Dedifferentiated amniotic fluid mesenchymal stem cell (primary cell): ENCODE data around the gene BABAM2.
"Not testable (repeated sequence)": the region's sequence is repeated elsewhere in the genome, so short reads cannot be mapped to it uniquely, and the experiment has no call there.

Source experiments
- DNase-seq: peaks from one replicate; pipeline ENCODE4 v3.0.0-alpha.2; 2016; ENCODE audit errors: extremely low spot score

BABAM2 gene

GRCh38 chr2:28247734-28248133 lies 357.2 kb downstream of the BABAM2 start:
- DNase-seq: no peak

- DNase-seq: no peak
Measured at GRCh38 chr2:28248511-28248910, 358.0 kb downstream of the BABAM2 start.

GRCh38 chr2:28250006-28250405 lies 359.5 kb downstream of the BABAM2 start:
- peak; percentile 92 for DNase-seq

- DNase-seq: no peak
Measured at GRCh38 chr2:28251337-28251736, 360.8 kb downstream of the BABAM2 start.

GRCh38 chr2:28252311-28252710 lies 361.8 kb downstream of the BABAM2 start:
- DNase-seq: no peak

GRCh38 chr2:28253543-28253942 lies 363.0 kb downstream of the BABAM2 start:
- no peak for DNase-seq

GRCh38 chr2:28255231-28255630 lies 364.7 kb downstream of the BABAM2 start:
- DNase-seq: not testable (repeated sequence)

GRCh38 chr2:28257182-28257581 lies 366.7 kb downstream of the BABAM2 start:
- DNase-seq: no peak

GRCh38 chr2:28259226-28259625 lies 368.7 kb downstream of the BABAM2 start:
- not testable (repeated sequence) for DNase-seq

- DNase-seq: no peak
Measured at GRCh38 chr2:28263690-28264089, 373.2 kb downstream of the BABAM2 start.

GRCh38 chr2:28267282-28267681 lies 376.8 kb downstream of the BABAM2 start:
- DNase-seq: no peak

- DNase-seq: no peak
Measured at GRCh38 chr2:28268386-28268785, 377.9 kb downstream of the BABAM2 start.

- no peak for DNase-seq
Measured at GRCh38 chr2:28269019-28269784, 378.7 kb downstream of the BABAM2 start.

- no peak for DNase-seq
Measured at GRCh38 chr2:28270456-28271152, 380.1 kb downstream of the BABAM2 start.

- DNase-seq: no peak
Measured at GRCh38 chr2:28271231-28271918, 380.8 kb downstream of the BABAM2 start.

GRCh38 chr2:28271919-28272250 lies 381.4 kb downstream of the BABAM2 start:
- no peak for DNase-seq

GRCh38 chr2:28273751-28274150 lies 383.2 kb downstream of the BABAM2 start:
- DNase-seq: no peak

- peak; percentile 76 for DNase-seq
Measured at GRCh38 chr2:28274911-28275685, 384.6 kb downstream of the BABAM2 start.

GRCh38 chr2:28276076-28276618 lies 385.6 kb downstream of the BABAM2 start:
- DNase-seq: peak; percentile 94

GRCh38 chr2:28276807-28277206 lies 386.3 kb downstream of the BABAM2 start:
- DNase-seq: no peak

GRCh38 chr2:28277466-28277865 lies 386.9 kb downstream of the BABAM2 start:
- no peak for DNase-seq

GRCh38 chr2:28279371-28279770 lies 388.8 kb downstream of the BABAM2 start:
- DNase-seq: no peak
